GM12878 (cell line): ENCODE results near the gene FFAR1.

Experiments
- CTCF ChIP-seq, 3 experiments: IDR thresholded peaks in 2 of 3; conservative IDR thresholded peaks in 1 of 3; 2 replicates each; pipeline ENCODE4 v1.5.1; 2011; ENCODE audit warnings: low read depth in 3 of 3, low read length in 3 of 3, mild to moderate bottlenecking in 3 of 3, control low read depth in 2 of 3, moderate library complexity in 2 of 3, inconsistent platforms in 1 of 3, mixed read lengths in 1 of 3; ENCODE audit not compliant: control insufficient read depth in 2 of 3, insufficient read depth in 1 of 3; ENCODE audit errors: extremely low read depth in 1 of 3
- SIN3A ChIP-seq: IDR thresholded peaks from 2 replicates; pipeline ENCODE4 v1.6.1; 2012; ENCODE audit warnings: low read depth, low read length, improper control_type of control experiment

GRCh38 chr19:35305181-35305580 lies 42.5 kb upstream of the FFAR1 start:
- TF ChIP-seq CTCF (IDR thresholded peaks at IDR 0.05 in 2 of 3, conservative IDR thresholded peaks at IDR 0.05 in 1 of 3; ENCODE audit: control insufficient read depth in 2 of 3, extremely low read depth in 1 of 3, insufficient read depth in 1 of 3, low read depth in 3 of 3, low read length in 3 of 3) (no peak), SIN3A (no peak)
